K562 (cell line): ENCODE data around the gene LRRC61. TPM values are rescaled to one million over a fixed set of nuclear protein-coding genes. Genes with fewer than 3 reads are reported as not detected.

Experiments used
- ATAC-seq: fragments of 200-7000 bp; cut with Tn5 transposase; 3 replicates; pipeline ENCODE4 v1.9.1; 2020; ENCODE audit warnings: moderate library complexity
- BruUV-seq: library from RNA; stranded (reverse); fragments of 400-500 nt; replicated peaks from 2 replicates; lab custom pipeline; 2021; lab: Mats Ljungman, UMichigan
- CTCF ChIA-PET: fragments of 300-600 bp; formaldehyde crosslinking; extraction: SDS; loops from one replicate; lab custom pipeline; 2021; ENCODE audit warnings: low intra/inter-chr PET ratio; lab: Yijun Ruan, JAX
- POLR2A ChIA-PET: fragments of 300-600, 350-650 bp; sonication (Branson Sonifier 250); formaldehyde crosslinking; extraction: SDS; loops from one replicate; lab custom pipeline; 2021; ENCODE audit warnings: antibody characterized with exemption, inconsistent platforms; lab: Yijun Ruan, JAX
- DNase-seq, 4 experiments: peaks; one replicate each; pipeline versions ENCODE4 v3.0.0 to v3.0.0-alpha.2; 2011 to 2018; ENCODE audit warnings: low spot score in 3 of 4, mixed read lengths in 3 of 4; ENCODE audit errors: extremely low read depth in 1 of 4
- FAIRE-seq: peaks from 2 replicates; lab custom pipeline; 2011; peaks lifted over from hg19 to GRCh38; lab: Jason Lieb, UNC
- H2AFZ ChIP-seq: 2 replicates; pipeline ENCODE4 v1.6.0; 2011; ENCODE audit warnings: low read depth, low read length, control low read depth, inconsistent platforms
- H3K27ac ChIP-seq: fragments of 200-600 bp; 3 replicates; pipeline ENCODE4 v1.8.0; 2011; ENCODE audit warnings: low read depth, mild to moderate bottlenecking, control low read depth, inconsistent platforms, low read length, moderate library complexity, mixed read lengths; ENCODE audit errors: extremely low read depth
- H3K27me3 ChIP-seq, 2 experiments: fragments of 300-600 bp in 1 of 2; 2 replicates in 1 of 2; 3 replicates in 1 of 2; pipeline versions ENCODE4 v1.6.0 to v1.8.0; 2011; ENCODE audit warnings: inconsistent platforms in 2 of 2, low read length in 2 of 2, mild to moderate bottlenecking in 1 of 2, mixed read lengths in 1 of 2, moderate library complexity in 1 of 2; ENCODE audit not compliant: control insufficient read depth in 2 of 2, insufficient read depth in 2 of 2
- H3K36me3 ChIP-seq: fragments of 300-600 bp; 3 replicates; pipeline ENCODE4 v1.8.0; 2011; ENCODE audit warnings: mild to moderate bottlenecking, low read length, inconsistent platforms; ENCODE audit not compliant: control insufficient read depth, insufficient read depth
- H3K4me1 ChIP-seq, 2 experiments: fragments of 200-600 bp in 1 of 2; replicated peaks in 1 of 2; 2 replicates in 1 of 2; 3 replicates in 1 of 2; pipeline versions ENCODE4 v1.5.1 to v1.8.0; 2011; ENCODE audit warnings: inconsistent platforms in 2 of 2, low read length in 2 of 2, mild to moderate bottlenecking in 1 of 2, mixed read lengths in 1 of 2, moderate library complexity in 1 of 2; ENCODE audit not compliant: control insufficient read depth in 2 of 2, insufficient read depth in 2 of 2
- H3K4me2 ChIP-seq: 2 replicates; pipeline ENCODE4 v1.6.1; 2011; ENCODE audit warnings: low read length, control low read depth, inconsistent platforms, mixed read lengths; ENCODE audit not compliant: insufficient read depth
- H3K4me3 ChIP-seq: fragments of 200-600 bp; sonication (generic), shearing (Covaris generic); 2 replicates; pipeline ENCODE4 v1.5.1; 2016; ENCODE audit warnings: control low read depth, inconsistent platforms
- H3K79me2 ChIP-seq: fragments of 200-600 bp; 3 replicates; pipeline ENCODE4 v1.8.0; 2011; ENCODE audit warnings: low read length, inconsistent platforms; ENCODE audit not compliant: control insufficient read depth, insufficient read depth
- H3K9ac ChIP-seq, 2 experiments: 2 replicates each; pipeline versions ENCODE4 v1.6.0 to v1.6.1; 2011; ENCODE audit warnings: low read depth in 2 of 2, low read length in 2 of 2, control low read depth in 1 of 2, inconsistent platforms in 1 of 2, mild to moderate bottlenecking in 1 of 2, mixed read lengths in 1 of 2; ENCODE audit not compliant: insufficient read depth in 1 of 2
- H3K9me1 ChIP-seq: one replicate; pipeline ENCODE4 v1.6.0; 2011; ENCODE audit warnings: inconsistent platforms, mild to moderate bottlenecking, low read length, moderate library complexity; ENCODE audit not compliant: control insufficient read depth, insufficient read depth
- H3K9me3 ChIP-seq: replicated peaks from 2 replicates; pipeline ENCODE4 v1.5.1; 2011; ENCODE audit warnings: low read depth, low read length, inconsistent platforms; ENCODE audit not compliant: control insufficient read depth, insufficient read depth
- H4K20me1 ChIP-seq: replicated peaks from 2 replicates; pipeline ENCODE4 v1.6.1; 2011; ENCODE audit warnings: low read length, inconsistent platforms, mixed read lengths; ENCODE audit not compliant: control insufficient read depth, insufficient read depth
- CBX2 ChIP-seq: fragments of 200-600 bp; sonication (generic); IDR thresholded peaks from one replicate; pipeline ENCODE4 v1.6.1; 2012; ENCODE audit warnings: mild to moderate bottlenecking, low read length, inconsistent platforms; ENCODE audit not compliant: insufficient read depth, poor library complexity, severe bottlenecking
- PHF20 ChIP-seq: fragments of 450-650 bp; IDR thresholded peaks from 2 replicates; pipeline ENCODE4 v1.6.1; 2018; ENCODE audit not compliant: partially characterized antibody
- POLR2AphosphoS5 ChIP-seq: IDR thresholded peaks from 2 replicates; pipeline ENCODE4 v1.6.1; 2011; ENCODE audit warnings: mild to moderate bottlenecking, low read depth, low read length, moderate library complexity; ENCODE audit not compliant: control insufficient read depth, insufficient read depth
- POLR2G ChIP-seq: fragments of 200-400 bp; formaldehyde crosslinking; IDR thresholded peaks from 2 replicates; pipeline ENCODE4 v1.6.1; 2017; ENCODE audit warnings: low read depth, mild to moderate bottlenecking, antibody characterized with exemption, low read length, moderate library complexity
- YY1 ChIP-seq, 3 experiments: IDR thresholded peaks; 2 replicates each; pipeline ENCODE4 v1.6.1; 2011; ENCODE audit warnings: low read length in 2 of 3, mild to moderate bottlenecking in 2 of 3, moderate library complexity in 2 of 3, borderline replicate concordance in 1 of 3, control low read depth in 1 of 3, low read depth in 1 of 3; ENCODE audit not compliant: insufficient read depth in 3 of 3, insufficient replicate concordance in 2 of 3, control insufficient read depth in 1 of 3, insufficient read length in 1 of 3; ENCODE audit errors: extremely low read depth in 1 of 3
- WGBS: fragments of 100-300 bp; shearing (Covaris generic); methylation state at CpG from one replicate; pipeline ENCODE4 v1.1.6; 2016; ENCODE audit warnings: low coverage, mixed read lengths; ENCODE audit not compliant: insufficient coverage; ENCODE audit errors: missing lambda C conversion rate; 5-methylcytosine and 5-hydroxymethylcytosine counted together
- in situ Hi-C: fragments of 300-500 bp; cut with MboI; formaldehyde crosslinking; loops from 4 replicates; pipeline ENCODE4 v1.15.0; 2018; ENCODE audit warnings: inconsistent platforms, mixed read lengths
- intact Hi-C: fragments of 100-400 bp; cut with micrococcal nuclease; formaldehyde crosslinking; loops from 2 replicates; pipeline ENCODE4 v1.14.2; 2022
- polyA plus RNA-seq, 8 experiments: library from polyadenylated mRNA; depleted of rRNA in 4 of 8; stranded (reverse) in 5 of 8; unstranded in 3 of 8; fragments of >200 nt; fragmentation: Nextera tagmentation in 2 of 8; fragmentation: Illumina TruSeq in 1 of 8; extraction: Ambion mirVana in 2 of 8; extraction: Trizol in 1 of 8; gene quantifications; 2 replicates each; pipeline versions ENCODE4 v1.2.1 to v1.2.3, GENCODE V29; 2011 to 2014; ENCODE audit warnings: inconsistent platforms in 1 of 8, missing spikeins in 1 of 8
- total RNA-seq, 7 experiments: library from RNA; depleted of rRNA in 6 of 7; stranded (reverse); fragments of >200 nt in 6 of 7; fragmentation: Illumina TruSeq in 2 of 7; extraction: Trizol in 2 of 7; gene quantifications; 2 replicates each; pipeline versions ENCODE4 v1.2.1 to v1.2.3, GENCODE V29; 2011 to 2021; ENCODE audit warnings: low replicate concordance in 1 of 7
- TF ChIP-seq, protein P1 (sequence below): sonication (generic); formaldehyde crosslinking; IDR thresholded peaks from 2 replicates; pipeline ENCODE4 v1.8.0; 2023; ENCODE audit warnings: mild to moderate bottlenecking, missing genetic modification reagents

LRRC61 gene
- total and polyA plus RNA-seq, 9 of the 15 experiments (the other 6 are each of a cell fraction or from before 2014, with no cell fraction given) = 1.3 to 55.2 (median 35.2) TPM

DNA sequence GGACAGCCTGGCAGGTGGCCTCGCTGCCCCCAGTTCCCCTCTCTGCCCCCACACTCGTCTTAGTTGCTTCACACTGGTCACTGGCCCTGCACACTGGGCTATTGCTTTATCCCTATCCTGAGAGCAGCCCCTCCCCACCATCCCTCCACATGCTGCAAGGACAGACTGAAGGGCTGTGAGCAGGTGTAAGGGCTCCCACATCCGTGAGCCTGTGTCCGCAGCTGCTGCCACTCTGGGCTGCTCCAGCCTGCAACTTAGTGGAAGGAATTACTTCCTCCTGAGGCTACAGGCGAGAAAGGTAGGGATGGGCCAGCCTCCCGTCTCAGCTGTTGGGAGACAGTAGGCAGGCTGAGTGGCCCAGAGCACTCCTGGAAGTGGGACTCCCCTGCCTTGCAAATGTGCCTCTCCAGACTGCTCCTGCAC, 14.5 kb downstream of the LRRC61 start (continued):
- TF ChIP-seq, protein P1, sequence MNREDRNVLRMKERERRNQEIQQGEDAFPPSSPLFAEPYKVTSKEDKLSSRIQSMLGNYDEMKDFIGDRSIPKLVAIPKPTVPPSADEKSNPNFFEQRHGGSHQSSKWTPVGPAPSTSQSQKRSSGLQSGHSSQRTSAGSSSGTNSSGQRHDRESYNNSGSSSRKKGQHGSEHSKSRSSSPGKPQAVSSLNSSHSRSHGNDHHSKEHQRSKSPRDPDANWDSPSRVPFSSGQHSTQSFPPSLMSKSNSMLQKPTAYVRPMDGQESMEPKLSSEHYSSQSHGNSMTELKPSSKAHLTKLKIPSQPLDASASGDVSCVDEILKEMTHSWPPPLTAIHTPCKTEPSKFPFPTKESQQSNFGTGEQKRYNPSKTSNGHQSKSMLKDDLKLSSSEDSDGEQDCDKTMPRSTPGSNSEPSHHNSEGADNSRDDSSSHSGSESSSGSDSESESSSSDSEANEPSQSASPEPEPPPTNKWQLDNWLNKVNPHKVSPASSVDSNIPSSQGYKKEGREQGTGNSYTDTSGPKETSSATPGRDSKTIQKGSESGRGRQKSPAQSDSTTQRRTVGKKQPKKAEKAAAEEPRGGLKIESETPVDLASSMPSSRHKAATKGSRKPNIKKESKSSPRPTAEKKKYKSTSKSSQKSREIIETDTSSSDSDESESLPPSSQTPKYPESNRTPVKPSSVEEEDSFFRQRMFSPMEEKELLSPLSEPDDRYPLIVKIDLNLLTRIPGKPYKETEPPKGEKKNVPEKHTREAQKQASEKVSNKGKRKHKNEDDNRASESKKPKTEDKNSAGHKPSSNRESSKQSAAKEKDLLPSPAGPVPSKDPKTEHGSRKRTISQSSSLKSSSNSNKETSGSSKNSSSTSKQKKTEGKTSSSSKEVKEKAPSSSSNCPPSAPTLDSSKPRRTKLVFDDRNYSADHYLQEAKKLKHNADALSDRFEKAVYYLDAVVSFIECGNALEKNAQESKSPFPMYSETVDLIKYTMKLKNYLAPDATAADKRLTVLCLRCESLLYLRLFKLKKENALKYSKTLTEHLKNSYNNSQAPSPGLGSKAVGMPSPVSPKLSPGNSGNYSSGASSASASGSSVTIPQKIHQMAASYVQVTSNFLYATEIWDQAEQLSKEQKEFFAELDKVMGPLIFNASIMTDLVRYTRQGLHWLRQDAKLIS = no peak
- no peak for TF ChIP-seq YY1 (IDR thresholded peaks at IDR 0.05; ENCODE audit: borderline replicate concordance in 1 of 3, control insufficient read depth in 1 of 3, extremely low read depth in 1 of 3, insufficient read depth in 3 of 3, insufficient read length in 1 of 3, insufficient replicate concordance in 2 of 3, low read depth in 1 of 3, low read length in 2 of 3)
- no peak for TF ChIP-seq POLR2AphosphoS5
- TF ChIP-seq, all 486 proteins: peak for 0

DNA sequence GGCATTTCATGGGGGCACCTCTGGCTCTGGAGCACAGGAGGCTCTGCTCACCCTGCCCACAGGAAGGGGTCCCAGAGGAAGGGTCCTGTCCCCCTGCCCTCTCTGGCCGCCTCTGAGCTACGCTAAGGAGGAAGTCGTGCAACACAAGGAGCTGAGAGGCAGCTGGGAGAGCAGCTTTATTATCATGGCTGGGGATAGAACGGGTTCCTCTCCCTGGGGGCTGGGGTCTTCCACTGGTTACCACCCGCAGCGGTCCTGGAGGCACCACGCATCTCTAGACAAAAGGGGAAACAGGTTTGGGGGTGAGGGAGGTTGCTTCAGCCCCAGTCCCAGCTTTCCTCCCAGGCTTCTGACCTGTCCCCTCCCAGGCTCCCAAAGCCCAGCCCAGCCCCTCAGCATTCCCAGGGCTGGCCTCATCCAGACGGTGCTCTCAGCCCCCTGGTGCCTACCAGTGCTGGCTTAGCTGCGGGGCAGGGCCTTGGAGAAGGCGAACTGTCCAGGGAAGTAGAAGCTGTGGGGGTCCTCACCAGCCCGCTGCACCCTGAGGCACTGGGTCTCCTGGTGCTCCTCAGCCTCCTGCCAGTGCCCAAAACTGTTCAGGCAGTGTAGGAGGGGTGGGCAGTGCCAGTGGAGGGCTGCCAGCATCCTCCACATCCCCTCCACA, 15.1 kb downstream of the LRRC61 start:
- peaks cover 6% of the 10 kb centered on the region for H3K9me1 ChIP-seq
- ATAC-seq (no peak), FAIRE-seq (no peak)
- H2AFZ ChIP-seq = no peak overlapping the region
- POLR2A ChIA-PET = interaction anchor here (0.7 to 1.2 kb wide), 2 partner anchors 9 to 30 kb away, joined by 3 to 4 read pairs; partner anchors contain the start of gene REPIN1
- H3K9me3 ChIP-seq = no peaks in the 10 kb centered on the region
- peaks cover 30% of the 10 kb centered on the region; the same call in 2 of the 3 replicates for H3K36me3 ChIP-seq
- no peak for TF ChIP-seq CBX2
- TF ChIP-seq PHF20 = no peak
- 0 out of 2 replicates have a peak, but pooled peaks have one; percentile 21 for TF ChIP-seq POLR2G
- TF ChIP-seq, all 486 proteins: peak for 1
- H3K27ac ChIP-seq = no peak overlapping the region
- CTCF ChIA-PET = no interaction called here
- H3K4me1 ChIP-seq = peaks cover 0 to 37% of the 10 kb centered on the region in 2 experiments; a peak in 3 of 5 replicates
- H3K9ac ChIP-seq = peak overlapping the region in 1 of 2 experiments; percentile 11; a peak in 1 of 4 replicates
- no peak for DNase-seq
- H3K79me2 ChIP-seq = no peaks in the 10 kb centered on the region
- intact Hi-C loops (no loop called here), in situ Hi-C loops (no loop called here)
- H3K4me2 ChIP-seq = no peak overlapping the region
- 63% methylated on average over 11 of the region's 11 CpGs for WGBS
- no TSS peak for BruUV-seq
- H3K4me3 ChIP-seq = no peak overlapping the region
- H4K20me1 ChIP-seq = peaks cover 5% of the 10 kb centered on the region; the same call in 1 of the 2 replicates
- H3K27me3 ChIP-seq = peaks cover 8 to 10% of the 10 kb centered on the region in 2 experiments; a peak in 4 of 5 replicates
